Esophagus (tissue), 2 donors: ENCODE results near the gene PHF19. TPM values are rescaled to one million over a fixed set of nuclear protein-coding genes. Genes with fewer than 3 reads are reported as not detected.

Experiments
- polyA plus RNA-seq, 2 donors: library from polyadenylated mRNA; stranded (reverse); fragments of 200-250 nt; gene quantifications; one replicate each; pipeline ENCODE4 v1.2.3, GENCODE V29; 2013
- donor health status: healthy with polysubstance abuse.
- donor health status: Bipolar disorder and iron deficiency.

PHF19 gene
- polyA plus RNA-seq, 2 donors: 22.3 to 28.8 TPM

Other genes with a start within 250 kb of the PHF19 start
- 1 to 10 TPM; 7.3 to 8.0 TPM for gene MEGF9, start 162.7 kb downstream of the PHF19 start, polyA plus RNA-seq
- 10 to 100 TPM in 1 of 2 donors, 1 to 10 TPM in 1; 7.1 to 15.7 TPM for gene FBXW2, start 83.8 kb downstream of the PHF19 start, polyA plus RNA-seq
- 10 to 100 TPM; 12.1 to 15.8 TPM for gene PSMD5, start 34.3 kb downstream of the PHF19 start, polyA plus RNA-seq
- gene TRAF1, start 49.6 kb upstream of the PHF19 start, polyA plus RNA-seq: 1 to 10 TPM; 2.7 to 6.1 TPM
- 1 to 10 TPM; 1.0 to 1.7 TPM for gene C5, start 173.1 kb upstream of the PHF19 start, polyA plus RNA-seq
- 1 to 10 TPM; 4.0 to 5.5 TPM for gene CNTRL, start 197.8 kb upstream of the PHF19 start, polyA plus RNA-seq